ENCODE results near the gene C10orf90.
"Not testable (repeated sequence)": the region's sequence is repeated elsewhere in the genome, so short reads cannot be mapped to it uniquely, and the experiment has no call there.

Gene C10orf90

GRCh38 chr10:126380352-126381076, 290.0 kb downstream of the C10orf90 start:
- no peak for DNase-seq

- DNase-seq: not testable (repeated sequence)
Observed at GRCh38 chr10:126379166-126379565, 291.3 kb downstream of the C10orf90 start.

- DNase-seq: no peak
Observed at GRCh38 chr10:126376956-126377355, 293.5 kb downstream of the C10orf90 start.

- DNase-seq: no peak
Observed at GRCh38 chr10:126375926-126376554, 294.5 kb downstream of the C10orf90 start.

GRCh38 chr10:126375299-126375698, 295.2 kb downstream of the C10orf90 start:
- DNase-seq: no peak

Data from activated CD4-positive, CD25-positive, alpha-beta regulatory T cell (primary cell).